GM13977 (cell line): ENCODE data around the gene ZDBF2.

Experiments used
- DNase-seq: peaks from one replicate; pipeline ENCODE4 v3.0.0; 2012; ENCODE audit warnings: low spot score
- in situ Hi-C: fragments of 300-500 bp; cut with MboI; formaldehyde crosslinking; loops from one replicate; pipeline ENCODE4 v1.12.0; 2022; ENCODE audit warnings: low sequenced_read_pairs, low pct_unique_long_range_greater_than_20kb, mixed read lengths, inconsistent platforms; ENCODE audit not compliant: unreplicated experiment
- TF ChIP-seq, protein P1 (sequence below): IDR thresholded peaks from 2 replicates; pipeline ENCODE4 v1.5.1; 2012; ENCODE audit warnings: mild to moderate bottlenecking, control low read depth; ENCODE audit not compliant: insufficient read depth; ENCODE audit errors: extremely low read depth, missing control alignments

Gene ZDBF2

DNA sequence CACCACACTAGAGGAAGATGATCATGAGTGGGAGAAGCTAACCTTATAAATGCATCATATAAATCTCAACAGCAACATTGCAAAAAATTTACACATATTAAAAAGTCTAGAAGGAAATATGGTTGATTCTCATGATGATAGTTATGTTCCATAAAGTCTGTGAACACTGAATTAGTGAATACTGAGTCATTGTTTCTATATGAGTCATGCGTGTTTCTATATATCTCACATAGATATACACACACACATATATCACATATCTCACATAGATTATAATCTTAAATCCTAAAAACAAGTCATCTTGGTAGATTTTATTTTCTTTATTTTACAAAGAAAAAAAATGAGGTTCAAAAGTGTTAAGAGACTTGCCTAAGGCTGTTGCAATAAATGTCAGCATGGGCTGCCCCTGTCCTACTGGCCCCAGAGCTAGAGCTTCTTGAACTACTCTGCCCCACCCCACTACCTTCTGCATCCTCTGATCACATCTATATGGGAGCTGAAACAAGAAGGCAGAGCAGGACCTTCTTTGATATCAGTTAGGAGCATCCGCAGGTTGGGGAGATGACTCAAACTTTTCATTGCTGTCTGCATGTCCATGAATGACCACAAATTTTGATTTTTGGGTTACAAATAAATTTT, 87.1 kb downstream of the ZDBF2 start:
- TF ChIP-seq, protein P1, sequence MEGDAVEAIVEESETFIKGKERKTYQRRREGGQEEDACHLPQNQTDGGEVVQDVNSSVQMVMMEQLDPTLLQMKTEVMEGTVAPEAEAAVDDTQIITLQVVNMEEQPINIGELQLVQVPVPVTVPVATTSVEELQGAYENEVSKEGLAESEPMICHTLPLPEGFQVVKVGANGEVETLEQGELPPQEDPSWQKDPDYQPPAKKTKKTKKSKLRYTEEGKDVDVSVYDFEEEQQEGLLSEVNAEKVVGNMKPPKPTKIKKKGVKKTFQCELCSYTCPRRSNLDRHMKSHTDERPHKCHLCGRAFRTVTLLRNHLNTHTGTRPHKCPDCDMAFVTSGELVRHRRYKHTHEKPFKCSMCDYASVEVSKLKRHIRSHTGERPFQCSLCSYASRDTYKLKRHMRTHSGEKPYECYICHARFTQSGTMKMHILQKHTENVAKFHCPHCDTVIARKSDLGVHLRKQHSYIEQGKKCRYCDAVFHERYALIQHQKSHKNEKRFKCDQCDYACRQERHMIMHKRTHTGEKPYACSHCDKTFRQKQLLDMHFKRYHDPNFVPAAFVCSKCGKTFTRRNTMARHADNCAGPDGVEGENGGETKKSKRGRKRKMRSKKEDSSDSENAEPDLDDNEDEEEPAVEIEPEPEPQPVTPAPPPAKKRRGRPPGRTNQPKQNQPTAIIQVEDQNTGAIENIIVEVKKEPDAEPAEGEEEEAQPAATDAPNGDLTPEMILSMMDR = no peak
- in situ Hi-C loops = no loop called here
- DNase-seq = peak; percentile 46
